Astrocyte of the hippocampus (primary cell): Measurements from ENCODE around the gene C11orf24.
"Not testable (repeated sequence)": the region's sequence is repeated elsewhere in the genome, so short reads cannot be mapped to it uniquely, and the experiment has no call there.

Source experiments
- DNase-seq: peaks from one replicate; pipeline ENCODE4 v3.0.0; 2011; ENCODE audit warnings: low read depth, low spot score

C11orf24 gene

DNA sequence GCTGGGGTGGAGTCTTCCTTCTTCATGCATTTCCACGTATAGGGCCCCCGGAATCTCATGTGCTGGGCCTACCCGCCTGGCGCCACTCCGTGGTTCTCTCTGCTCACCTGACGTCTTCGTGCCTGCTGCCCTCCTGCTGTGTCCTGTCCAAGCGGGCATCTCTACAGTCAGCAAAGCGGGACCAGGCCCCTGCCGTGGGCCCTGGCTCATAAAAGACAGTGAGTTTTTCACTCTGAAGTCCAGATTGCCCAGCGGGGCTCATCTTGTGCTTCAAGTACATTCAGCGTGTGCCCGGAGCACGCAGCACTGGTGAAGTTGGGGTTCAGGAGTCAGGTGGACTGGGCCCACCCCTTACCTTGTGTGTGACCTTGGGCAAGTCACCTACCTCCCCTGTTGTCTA is 17.4 kb downstream of the C11orf24 start:
- no peak for DNase-seq

DNA sequence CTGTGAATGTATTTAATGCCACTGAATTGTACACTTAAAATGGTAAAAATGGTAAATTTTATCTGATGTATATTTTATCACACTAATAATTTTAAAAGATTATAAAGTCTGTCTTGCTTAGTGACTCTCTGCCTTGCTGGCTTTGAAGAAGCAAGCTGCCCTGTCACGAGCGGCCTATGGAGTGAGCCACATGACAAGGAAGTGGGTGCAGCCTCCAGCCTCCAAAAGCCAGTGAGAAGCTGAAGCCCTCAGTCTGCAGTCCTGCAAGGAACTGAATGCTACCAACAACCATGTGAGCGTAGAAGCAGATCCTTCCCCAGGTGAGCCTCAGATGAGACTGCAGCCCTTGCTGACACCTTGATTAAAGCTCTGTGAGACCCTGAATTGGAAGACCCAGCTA is 20.0 kb downstream of the C11orf24 start:
- DNase-seq: no peak

DNA sequence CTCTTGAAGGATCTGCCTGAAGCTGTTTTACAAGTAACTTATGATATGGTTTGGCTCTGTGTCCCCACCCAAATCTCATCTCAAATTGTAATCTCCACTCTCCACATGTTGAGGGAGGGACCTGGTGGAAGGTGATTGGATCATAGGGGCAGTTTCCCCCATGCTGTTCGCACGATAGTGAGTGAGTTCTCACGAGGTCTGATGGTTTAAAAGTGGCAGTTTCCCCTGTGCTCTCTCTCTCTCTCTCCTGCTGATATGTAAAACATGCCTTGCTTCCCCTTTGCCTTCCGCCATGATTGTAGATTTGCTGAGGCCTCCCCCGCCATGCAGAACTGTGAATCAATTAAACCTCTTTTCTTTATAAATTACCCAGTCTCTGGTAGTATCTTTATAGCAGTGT is 26.9 kb downstream of the C11orf24 start:
- not testable (repeated sequence) for DNase-seq

DNA sequence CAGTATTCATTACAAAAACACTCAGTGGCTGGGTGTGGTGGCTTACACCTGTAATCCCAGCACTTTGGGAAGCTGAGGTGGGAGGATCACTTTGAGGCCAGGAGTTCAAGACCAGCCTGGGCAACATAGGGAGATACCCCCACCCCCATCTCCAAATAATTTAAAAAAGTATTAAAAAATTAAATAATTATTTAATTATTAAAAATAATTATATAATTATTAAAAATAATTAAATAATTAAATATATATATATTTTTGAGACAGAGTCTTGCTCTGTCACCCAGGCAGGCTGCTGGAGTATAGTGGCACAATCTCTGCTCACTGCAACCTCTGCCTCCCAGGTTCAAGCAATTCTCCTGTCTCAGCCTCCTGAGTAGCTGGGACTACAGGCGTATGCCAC is 27.9 kb downstream of the C11orf24 start:
- not testable (repeated sequence) for DNase-seq

DNA sequence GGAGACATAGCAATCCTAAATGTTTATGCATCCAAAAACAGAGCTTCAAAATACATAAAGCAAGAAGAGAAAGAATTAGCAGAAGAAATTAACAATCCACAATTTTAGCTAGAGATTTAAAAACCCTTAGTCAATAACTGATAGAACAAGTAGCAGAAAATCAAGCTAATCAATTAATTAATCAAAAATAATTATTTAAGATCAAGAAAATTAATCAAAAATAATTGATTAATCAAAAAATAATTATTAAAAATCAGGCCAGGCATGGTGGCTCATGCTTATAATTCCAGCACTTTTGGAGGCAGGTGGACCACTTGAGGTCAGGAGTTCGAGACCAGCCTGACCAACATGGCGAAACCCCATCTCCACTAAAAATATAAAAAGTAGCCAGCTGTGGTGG is 29.2 kb downstream of the C11orf24 start:
- no peak for DNase-seq

DNA sequence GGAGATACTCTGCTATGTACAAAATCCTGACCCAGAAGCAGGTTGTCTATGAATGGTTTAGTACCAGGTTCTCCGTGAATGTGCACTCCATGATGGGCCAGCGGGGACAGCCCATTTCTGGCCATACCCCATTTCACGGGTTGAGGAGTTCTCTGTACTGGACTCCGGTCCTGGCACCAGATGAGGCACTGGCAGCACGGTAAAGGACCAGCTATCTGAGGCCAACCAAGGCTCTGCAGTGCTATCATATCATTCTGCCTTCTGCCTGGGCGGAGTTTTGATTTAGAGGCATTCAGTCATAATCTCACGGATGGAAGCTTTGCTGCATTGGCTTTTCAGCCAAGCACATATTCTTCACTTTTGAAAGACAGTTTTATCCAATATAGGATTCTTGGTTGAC is 40.2 kb downstream of the C11orf24 start:
- no peak for DNase-seq

DNA sequence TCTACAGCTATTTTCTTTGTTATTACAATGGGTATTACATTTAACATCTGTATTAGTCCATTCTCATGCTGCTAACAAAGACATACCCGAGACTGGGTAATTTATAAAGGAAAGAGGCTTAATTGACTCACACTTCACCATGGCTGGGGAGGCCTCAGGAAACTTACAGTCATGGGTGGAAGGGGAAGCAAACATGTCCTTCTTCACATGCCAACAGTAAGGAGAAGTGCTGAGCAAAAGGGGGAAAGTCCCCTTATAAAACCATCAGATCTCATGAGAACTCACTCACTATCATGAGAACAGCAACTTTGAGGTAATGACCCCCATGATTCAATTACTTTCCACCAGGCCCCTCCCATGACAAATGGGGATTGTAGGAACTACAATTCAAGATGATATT is 42.2 kb downstream of the C11orf24 start:
- DNase-seq: no peak

DNA sequence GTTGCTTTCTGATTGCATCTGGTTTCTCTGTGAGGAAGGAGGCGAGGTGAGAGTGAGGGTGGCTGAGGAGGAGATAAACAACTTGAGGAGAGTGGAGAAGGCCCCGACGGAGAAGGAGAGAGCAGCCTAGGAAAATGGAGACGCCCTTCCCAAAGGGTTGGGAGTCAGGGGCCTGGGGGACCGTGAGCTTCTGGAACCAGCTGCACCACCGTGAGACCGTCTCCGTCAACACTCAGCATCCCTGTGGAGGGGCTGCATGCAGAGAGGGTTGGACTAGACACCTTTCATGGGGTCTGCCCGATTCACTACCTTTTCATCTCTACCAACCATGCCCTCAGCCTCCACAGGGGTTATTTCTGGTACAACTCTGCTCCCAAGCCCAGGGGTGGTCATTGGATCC is 45.4 kb downstream of the C11orf24 start:
- DNase-seq: no peak

DNA sequence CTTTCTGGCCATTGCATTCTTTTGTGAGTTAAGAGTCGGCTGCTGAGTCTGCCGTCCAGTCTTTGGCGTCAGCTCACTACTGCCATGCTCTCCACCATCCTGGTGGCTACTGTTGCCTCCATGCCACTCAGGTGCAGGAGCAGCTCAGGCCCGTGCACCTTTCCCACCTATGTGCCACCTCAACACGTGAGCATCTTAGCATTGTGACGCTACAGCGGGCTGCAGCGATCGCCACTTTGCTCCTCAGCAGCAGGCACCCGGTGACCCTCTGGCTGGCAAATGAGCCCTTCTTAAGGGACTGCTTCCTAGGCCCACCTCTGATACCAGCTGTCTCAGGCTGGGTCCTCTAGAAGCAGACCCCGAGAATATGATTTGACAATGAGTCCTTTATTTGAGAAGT is 47.2 kb downstream of the C11orf24 start:
- DNase-seq: no peak

DNA sequence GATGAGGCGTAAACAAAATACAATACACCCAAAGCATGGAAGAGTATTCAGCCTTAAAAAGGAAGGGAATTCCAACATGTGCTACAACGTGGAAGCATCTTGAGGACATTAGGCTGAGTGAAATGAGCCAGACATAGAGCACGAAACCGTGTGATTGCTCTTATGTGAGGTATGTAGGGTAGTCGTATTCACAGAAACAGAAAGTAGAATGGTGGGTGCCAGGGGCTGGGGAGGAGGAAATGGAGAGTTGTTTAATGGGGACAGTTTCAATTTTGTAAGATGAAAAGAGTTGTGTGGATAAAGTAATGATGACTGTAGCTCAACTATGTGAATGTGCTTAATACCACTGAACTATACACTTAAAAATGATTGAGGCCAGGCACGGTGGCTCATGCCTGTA is 48.5 kb downstream of the C11orf24 start:
- no peak for DNase-seq

DNA sequence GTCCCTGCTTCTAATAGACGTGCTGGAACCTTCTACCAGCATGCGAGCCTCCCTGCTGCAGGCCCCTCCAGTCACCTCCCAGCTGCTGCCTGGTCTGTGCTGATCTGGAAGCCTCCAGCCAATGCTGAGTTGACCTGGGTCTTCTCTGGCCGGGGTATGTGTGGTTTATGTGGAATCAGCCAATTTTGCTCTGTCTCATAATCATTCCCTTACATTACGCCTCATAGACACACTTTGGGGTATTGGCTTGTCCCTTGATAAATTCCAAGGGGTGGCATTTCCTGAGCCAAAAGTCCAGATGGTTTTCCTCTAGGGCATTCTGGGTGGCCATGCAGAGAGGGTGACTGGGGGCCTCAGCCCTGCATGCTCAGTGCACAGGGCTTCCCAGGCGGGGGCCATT is 50.4 kb downstream of the C11orf24 start:
- DNase-seq: no peak

DNA sequence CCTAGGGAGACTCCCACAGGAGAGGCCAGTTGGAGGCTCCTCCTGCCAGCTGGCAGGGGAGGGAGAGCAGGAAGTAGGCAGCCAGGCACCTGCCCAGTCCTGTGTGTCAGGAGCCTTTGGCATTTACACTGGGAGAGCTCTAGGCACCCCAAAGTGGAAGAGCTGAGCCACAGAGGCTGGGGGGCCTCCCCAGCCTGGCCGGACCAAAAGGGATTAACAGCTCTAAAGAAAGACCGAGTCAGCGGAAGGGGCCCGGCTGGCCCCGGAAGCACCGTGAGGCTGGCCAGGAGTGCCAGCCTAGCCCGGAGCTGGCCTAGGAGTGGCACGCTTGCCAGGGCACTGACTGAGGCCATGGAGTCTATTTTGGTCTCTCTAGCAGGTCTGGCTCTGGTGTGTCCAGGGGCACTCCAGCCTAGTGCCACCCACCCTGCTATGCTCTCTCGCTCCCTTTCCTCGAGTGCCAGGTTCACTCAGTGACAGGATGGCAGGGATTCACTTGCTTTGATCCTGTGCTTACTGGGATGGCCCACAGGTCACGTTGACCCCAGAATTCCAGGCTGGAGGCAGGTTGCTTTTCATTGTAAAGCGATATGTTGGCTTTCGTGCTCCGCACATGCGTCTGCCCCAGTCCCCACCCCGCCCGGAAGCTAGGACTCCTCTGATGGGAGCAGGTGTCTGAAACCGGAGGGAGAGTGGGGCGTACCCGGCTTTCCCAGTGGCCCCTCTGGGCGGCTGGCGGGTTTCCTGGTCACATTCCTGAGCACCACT is 55.4 kb downstream of the C11orf24 start:
- no peak for DNase-seq

DNA sequence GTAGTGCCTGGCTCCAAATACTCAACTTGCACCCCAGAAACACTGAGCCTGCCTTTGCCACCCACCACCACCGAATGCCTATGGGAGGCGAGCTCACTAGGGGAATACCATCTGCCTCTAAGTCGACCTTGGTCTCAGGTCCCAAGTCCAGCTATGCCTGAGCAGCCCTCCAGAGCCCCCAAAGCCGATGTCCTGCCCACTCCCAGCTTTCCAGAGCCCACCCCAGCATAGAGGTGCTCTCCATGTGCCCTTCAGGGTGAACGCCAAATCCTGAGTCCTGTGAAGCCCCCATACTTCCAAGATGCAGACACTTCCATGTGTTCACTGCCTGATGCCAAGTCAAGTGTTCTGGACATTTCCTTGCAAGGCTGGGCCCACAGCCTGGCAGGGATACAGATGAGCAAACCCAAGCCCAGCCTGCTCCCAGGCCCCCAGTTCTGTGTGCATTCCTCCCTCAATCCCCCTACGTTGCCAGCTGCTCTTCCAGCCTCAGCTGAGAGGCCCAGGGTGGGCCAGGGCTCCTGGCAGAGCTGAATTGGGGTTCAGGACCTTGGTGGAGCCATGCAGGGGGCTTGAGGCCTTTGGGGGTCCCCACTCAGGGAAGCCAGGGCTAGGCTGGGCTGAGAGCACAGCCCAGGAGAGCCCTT is 56.1 kb downstream of the C11orf24 start:
- DNase-seq: no peak

DNA sequence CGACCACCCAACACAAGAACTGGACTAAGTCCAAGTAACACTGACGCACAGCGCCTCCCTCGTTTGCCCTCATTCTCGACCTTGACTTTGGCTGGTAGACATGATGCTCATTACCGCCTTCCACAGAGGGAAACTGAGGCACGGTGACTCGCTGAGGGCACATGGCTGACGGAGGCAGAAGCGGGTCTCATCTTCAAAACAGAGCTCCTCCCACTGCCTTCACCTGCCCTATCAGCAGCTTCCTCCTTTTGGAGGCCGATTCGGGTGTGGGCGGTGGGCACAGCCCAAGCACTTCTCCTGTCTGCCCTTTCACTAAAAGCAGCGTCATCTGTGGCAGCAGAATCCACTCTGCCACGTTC is 56.7 kb downstream of the C11orf24 start:
- no peak for DNase-seq

DNA sequence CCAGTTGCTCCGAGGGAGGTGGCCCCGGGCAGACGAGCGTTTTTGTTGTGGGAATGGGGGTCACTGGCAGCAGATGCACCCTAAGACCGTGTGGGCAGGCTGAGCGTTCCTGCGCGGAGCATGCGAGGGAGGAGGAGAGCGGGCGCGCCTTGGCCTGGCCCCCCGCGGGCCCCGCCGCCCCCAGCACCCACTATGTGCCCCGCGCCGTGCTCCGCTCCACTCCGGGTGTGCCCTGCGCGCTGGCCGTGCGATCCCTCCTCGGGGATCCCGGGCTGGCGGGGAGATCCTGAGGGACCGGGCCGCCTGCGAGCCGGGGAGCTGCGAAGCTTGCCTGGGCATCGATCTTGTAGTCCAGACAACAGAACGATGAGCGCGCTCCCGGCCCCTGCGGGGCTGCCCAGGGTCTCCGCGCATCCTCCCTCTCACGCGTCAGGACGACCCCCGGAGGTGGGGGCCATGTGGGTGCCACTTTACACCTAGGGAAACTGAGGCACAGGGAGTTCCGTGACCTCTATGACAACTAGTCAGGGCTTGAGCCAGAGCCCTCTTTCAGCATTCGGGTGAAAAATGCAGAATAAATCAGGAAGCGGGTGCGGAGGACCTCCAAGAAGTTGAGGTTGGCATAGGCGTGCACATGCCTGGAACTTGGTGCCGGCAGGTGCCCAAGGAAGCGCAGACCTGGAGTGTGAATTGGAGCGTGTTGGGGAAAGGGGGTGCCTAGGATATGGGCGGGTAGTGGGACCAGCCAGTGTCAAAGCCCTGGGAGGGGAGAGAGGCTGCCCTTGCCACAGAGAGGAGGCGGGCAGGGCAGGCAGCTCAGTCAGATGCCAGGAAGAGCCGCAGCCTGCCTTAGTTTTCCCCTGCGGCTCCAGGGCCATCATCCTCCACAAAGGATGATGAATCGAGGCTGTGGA is 57.3 kb downstream of the C11orf24 start:
- DNase-seq: no peak

DNA sequence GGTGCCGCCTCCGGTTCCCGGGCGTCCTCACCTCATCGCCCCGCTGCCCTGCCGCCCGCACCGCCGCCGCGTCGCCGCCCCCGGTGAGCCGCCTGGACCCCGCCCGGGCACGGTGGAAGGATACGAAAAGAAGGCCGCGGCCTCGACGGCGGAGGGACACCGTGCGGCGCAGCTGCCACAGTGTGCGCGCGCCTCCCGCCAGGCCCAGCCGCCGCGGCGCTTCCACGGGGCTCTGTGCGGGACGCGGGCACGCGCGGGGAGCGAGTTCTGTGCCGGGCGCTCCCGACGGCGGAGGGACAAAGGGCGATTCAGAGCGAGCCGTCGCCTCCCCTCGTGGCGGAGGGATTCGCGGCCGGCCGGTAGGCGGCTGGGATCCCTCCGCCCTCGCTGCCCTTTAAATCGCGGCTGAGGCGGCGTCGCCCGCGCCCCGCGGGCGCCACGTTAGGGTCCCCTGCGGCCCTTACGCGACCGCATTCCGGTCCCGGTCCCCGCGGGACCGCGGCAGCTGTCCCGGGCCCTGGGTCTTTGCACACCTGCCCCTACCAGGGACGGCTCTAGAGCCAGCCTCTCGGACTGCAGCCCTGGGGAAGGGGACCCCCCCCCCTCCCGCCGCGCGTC is 58.1 kb downstream of the C11orf24 start:
- peak; percentile 98 for DNase-seq

DNA sequence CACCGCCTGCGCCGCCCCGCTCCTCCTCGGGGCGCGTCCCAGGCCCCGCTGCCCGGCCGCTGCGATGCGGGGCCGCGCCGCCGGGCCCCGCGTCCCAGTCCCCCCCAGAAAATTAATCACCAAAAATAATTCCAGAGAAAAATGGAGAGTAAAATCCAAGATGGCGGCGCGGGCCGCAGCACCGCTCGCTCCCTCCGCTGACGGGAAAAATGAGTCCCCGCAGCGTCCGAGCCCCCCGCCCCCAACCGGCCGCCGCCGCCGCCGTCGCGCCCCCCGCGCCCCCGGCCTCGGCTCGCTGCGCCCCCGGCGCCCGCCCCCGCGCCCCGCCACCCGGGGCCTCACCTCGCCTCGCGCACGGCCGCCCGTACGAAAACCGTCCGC is 58.6 kb downstream of the C11orf24 start, which contains the start of gene KMT5B:
KMT5B (minus strand) TSS at position 162 of the 381 bp plus-strand sequence. CDS start 23,220 bp downstream, outside the sequence.
- DNase-seq: peak; percentile 82

DNA sequence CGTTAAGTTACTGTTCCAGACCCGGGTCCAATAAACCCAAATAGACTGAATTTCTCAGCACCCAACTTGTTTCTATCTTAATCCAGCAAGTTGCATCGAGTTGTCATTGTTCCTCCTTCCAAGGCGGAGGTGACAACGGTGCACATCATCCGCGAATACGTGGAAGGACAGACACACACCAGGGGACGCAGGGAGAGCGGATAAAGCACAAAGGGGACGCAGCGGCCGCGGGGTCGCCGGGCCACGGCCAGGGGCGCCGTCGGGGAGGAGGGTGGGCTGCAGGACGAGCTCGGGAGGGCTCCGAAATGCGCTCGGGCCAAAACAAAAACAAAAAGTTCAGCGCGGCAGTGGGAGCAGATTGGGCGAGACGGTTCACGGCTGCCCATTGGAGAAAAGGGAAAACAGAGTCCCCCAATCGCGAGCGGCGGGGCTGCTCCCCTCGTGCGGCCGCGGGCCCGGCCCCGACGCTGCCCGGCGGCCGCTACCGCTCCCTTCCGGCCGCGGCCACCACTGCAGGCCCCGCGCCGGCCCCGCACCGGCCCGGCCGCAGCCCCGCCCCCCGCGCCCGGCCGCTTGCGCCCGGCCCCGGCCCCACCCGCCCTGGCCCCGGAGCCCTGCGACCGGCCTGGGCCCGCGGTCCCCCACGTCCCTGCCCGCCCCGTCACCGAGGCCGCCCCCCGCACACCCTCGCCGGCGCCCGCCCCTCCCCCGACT is 59.2 kb downstream of the C11orf24 start:
- peak; percentile 91 for DNase-seq

DNA sequence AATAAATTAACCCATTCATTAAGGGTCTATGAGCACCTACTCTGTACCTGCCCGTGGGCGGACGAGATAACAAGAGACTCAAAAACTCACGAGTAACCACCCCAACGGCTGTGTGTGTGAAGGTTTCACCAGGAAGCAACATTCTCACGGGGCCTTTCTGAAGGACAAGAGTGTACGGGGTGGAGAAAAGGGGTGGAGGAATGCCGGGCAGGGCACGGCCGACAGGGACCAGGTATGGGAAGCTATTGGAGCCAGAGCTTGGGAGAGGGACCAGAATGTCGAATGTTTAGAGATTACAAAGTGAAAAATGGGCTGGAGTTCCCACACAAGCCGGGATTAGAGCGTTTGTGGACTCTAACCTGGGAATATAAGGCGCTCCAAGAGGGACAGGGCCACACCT is 60.2 kb downstream of the C11orf24 start:
- DNase-seq: no peak
